AG10803 (cell line): Measurements from ENCODE around the gene C2orf72.
A peak's percentile ranks its signal among the peaks of the same experiment; 100 is the strongest.
"Not testable (repeated sequence)": the region's sequence is repeated elsewhere in the genome, so short reads cannot be mapped to it uniquely, and the experiment has no call there.

Experiments
- DNase-seq: peaks from one replicate; pipeline ENCODE4 v3.0.0; 2010; ENCODE audit warnings: low read depth
- H3K4me3 ChIP-seq: 2 replicates; pipeline ENCODE4 v1.5.1; 2011; ENCODE audit warnings: mild to moderate bottlenecking, low read length, control low read depth
- TF ChIP-seq, protein P1 (sequence below): conservative IDR thresholded peaks from 2 replicates; pipeline ENCODE4 v1.5.1; 2011; ENCODE audit warnings: mild to moderate bottlenecking, low read length, control low read depth, inconsistent platforms

Gene C2orf72

DNA sequence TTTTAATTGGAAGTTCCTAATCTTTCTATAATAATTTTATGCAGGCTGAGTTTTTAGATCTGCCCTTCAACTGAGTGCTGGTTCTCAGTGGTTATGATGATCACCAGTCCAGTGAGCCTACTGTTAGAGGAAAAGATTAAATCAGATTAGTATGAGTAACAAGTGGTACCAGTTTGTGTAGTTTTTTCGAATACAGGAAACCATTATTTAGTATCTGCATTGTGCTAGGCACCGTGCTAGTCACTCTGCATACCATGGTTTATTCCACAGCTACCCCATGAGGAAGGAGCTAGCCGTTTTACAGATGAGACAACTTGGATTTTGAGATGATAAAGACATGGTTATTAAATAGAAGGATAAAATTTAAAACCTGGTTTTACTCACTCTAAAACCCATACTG, 25.5 kb downstream of the C2orf72 start:
- no peak for DNase-seq
- no peak overlapping the region for H3K4me3 ChIP-seq
- TF ChIP-seq, protein P1, sequence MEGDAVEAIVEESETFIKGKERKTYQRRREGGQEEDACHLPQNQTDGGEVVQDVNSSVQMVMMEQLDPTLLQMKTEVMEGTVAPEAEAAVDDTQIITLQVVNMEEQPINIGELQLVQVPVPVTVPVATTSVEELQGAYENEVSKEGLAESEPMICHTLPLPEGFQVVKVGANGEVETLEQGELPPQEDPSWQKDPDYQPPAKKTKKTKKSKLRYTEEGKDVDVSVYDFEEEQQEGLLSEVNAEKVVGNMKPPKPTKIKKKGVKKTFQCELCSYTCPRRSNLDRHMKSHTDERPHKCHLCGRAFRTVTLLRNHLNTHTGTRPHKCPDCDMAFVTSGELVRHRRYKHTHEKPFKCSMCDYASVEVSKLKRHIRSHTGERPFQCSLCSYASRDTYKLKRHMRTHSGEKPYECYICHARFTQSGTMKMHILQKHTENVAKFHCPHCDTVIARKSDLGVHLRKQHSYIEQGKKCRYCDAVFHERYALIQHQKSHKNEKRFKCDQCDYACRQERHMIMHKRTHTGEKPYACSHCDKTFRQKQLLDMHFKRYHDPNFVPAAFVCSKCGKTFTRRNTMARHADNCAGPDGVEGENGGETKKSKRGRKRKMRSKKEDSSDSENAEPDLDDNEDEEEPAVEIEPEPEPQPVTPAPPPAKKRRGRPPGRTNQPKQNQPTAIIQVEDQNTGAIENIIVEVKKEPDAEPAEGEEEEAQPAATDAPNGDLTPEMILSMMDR, result no peak

DNA sequence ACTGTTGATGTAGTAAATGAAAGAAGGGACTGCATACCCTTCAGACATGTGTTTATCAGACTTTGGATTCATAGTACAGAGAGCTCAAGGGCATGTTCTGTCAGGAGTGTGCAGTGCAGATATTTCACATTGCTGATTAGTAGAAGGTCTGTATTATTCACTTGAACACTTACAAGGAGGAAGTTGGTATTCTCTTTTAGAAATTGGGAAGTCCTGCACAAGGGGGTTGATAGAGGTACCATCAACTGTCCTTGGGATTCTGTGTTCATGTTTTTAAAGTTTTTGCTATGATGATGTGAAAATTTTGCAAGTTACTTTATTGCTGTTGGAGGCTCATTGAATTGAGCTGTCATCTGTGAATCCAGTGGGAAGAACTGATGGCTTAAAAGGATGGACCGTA, 26.0 kb downstream of the C2orf72 start:
- no peak overlapping the region for H3K4me3 ChIP-seq
- no peak for DNase-seq
- TF ChIP-seq, protein P1, result no peak

DNA sequence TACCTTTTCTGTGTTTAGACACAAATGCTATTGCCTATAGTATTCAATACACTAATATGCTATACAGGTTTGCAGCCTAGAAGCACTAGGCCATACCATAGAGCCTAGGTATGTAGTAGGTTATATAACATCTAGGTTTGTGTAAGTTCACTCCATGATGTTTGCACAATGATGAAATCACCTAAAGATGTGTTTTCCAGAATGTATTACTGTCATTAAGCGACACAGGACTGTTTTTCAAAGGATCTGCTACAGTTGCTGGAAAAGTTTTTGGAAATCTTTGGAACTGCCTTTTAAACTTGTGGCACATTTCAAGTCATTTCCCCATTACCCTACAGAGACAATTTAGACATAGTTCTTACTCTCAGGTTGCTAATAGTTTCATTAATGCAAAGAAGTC, 28.6 kb downstream of the C2orf72 start:
- TF ChIP-seq, protein P1, result no peak
- DNase-seq, result no peak
- H3K4me3 ChIP-seq, result no peak overlapping the region

DNA sequence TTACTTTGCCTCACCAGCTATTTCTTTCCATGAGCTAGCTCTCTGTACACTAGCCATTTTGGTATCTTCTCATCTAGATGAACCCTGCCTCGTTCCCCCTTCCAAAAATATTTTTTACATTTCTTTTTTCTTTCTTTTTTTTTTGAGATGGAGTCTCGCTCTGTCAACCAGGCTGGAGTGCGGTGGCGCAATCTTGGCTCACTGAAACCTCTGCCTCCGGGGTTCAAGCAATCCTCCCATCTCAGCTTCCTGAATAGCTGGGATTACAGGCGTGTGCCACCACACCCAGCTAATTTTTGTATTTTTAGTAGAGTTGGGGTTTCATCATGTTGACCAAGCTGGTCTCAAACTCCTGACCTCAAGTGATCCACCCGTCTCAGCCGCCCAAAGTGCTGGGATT, 30.2 kb downstream of the C2orf72 start:
- not testable (repeated sequence) for H3K4me3 ChIP-seq, DNase-seq

DNA sequence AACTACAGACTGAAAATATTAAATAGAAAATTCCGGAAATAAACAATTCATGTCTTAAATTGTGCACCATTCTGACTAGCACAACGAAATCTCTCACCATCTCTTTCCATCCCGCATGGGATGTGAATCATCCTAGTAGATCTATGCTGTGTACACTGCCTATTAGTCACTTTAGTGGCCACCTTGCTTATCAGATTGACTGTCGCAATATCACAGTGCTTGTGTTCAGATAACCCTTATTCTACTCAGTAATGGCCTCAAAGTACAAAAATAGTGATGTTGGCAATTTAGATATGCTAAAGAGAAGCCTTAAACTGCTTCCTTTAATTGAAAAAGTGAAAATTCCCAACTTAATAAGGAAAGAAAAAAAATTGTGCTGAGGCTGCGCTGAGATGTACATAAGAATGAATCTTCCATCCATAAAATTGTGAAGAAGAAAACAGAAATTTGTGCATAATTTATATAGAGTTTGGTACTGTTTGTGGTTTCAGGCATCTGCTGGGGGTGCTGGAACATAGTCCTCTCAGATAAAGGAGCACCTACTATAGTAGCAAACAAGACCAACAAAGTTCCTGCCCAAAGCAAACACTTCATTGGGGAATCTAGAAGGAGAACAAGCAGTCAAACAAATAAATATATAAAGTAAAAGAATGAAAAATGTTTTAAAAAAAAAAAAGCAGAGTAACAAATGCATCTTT, 31.4 kb downstream of the C2orf72 start:
- TF ChIP-seq, protein P1, result no peak
- DNase-seq, result no peak
- H3K4me3 ChIP-seq, result no peak overlapping the region

DNA sequence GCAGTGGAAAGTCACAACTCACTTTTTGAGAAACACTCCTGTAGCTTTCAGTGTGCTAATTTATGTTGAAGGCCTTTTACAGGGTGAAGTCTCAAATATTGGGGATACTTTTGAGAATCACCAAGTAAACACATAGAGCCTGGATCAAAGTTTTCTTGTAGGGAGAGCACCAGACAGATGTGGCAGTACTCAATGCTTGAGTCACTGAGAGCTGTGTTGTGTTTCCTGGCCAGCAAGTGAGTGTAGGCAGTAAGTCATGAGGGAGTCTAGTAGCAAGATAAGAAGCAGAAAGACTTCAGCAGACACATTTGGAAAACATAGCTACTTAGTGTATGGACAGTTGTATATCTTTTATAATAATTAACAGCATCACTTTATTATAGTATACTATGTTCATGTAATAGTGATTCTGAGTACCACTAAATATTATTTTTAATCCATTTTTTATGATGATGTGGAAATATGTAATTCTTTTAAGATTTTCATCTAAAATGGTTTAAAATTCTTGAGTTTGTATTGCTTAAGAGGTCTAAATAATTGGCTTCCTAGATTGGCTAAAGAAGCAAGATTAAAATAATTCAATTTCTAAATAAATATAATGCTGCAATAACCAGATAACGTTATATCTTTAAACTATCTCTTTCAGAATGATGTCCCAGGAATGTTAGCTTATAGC, 32.2 kb downstream of the C2orf72 start:
- no peak overlapping the region for H3K4me3 ChIP-seq
- peak; percentile 22 for DNase-seq
- TF ChIP-seq, protein P1, result no peak

GRCh38 chr2:231084565-231084964, 47.2 kb downstream of the C2orf72 start:
- TF ChIP-seq, protein P1, result no peak

More at GRCh38 chr2:231084565-231084964, 47.2 kb downstream of the C2orf72 start:
- H3K4me3 ChIP-seq, result no peak overlapping the region
- DNase-seq, result no peak
